HepG2 (cell line): ENCODE data around the gene KIF24. TPM values are rescaled to one million over a fixed set of nuclear protein-coding genes. Genes with fewer than 3 reads are reported as not detected.

Experiments
- ATAC-seq: fragments of 200-7000 bp; cut with Tn5 transposase; 3 replicates; pipeline ENCODE4 v1.9.1; 2020; ENCODE audit warnings: mild to moderate bottlenecking, moderate library complexity
- BruUV-seq: library from RNA; stranded (reverse); fragments of 400-500 nt; replicated peaks from 2 replicates; lab custom pipeline; 2021; lab: Mats Ljungman, UMichigan
- CTCF ChIA-PET: fragments of 300-600 bp; formaldehyde crosslinking; extraction: SDS; loops from one replicate; lab custom pipeline; 2021; ENCODE audit warnings: low total read pairs, inconsistent platforms, low intra/inter-chr PET ratio; lab: Yijun Ruan, JAX
- POLR2A ChIA-PET: fragments of 350-600 bp; sonication (Branson Sonifier 250); formaldehyde crosslinking; loops from one replicate; lab custom pipeline; 2020; ENCODE audit warnings: antibody characterized with exemption, inconsistent platforms; lab: Yijun Ruan, JAX
- DNase-seq: peaks from one replicate; pipeline ENCODE4 v3.0.0-alpha.2; 2015; ENCODE audit warnings: low spot score
- FAIRE-seq: peaks from 3 replicates; lab custom pipeline; 2011; peaks lifted over from hg19 to GRCh38; lab: Jason Lieb, UNC
- H2AFZ ChIP-seq: one replicate; pipeline ENCODE4 v1.6.1; 2011; ENCODE audit warnings: low read length, inconsistent platforms
- H3K27ac ChIP-seq: fragments of 300-600 bp; 3 replicates; pipeline ENCODE4 v1.8.0; 2011; ENCODE audit warnings: mixed run types, mild to moderate bottlenecking, mixed read lengths, low read length, inconsistent platforms; ENCODE audit not compliant: insufficient read depth; ENCODE audit errors: extremely low read length
- H3K27me3 ChIP-seq, 2 experiments: fragments of 200-600 bp in 1 of 2; 2 replicates in 1 of 2; 3 replicates in 1 of 2; pipeline versions ENCODE4 v1.6.0 to v1.8.0; 2011; ENCODE audit warnings: low read length in 2 of 2, mild to moderate bottlenecking in 2 of 2, moderate library complexity in 2 of 2, inconsistent platforms in 1 of 2; ENCODE audit not compliant: insufficient read depth in 2 of 2, control insufficient read depth in 1 of 2
- H3K36me3 ChIP-seq, 2 experiments: fragments of 200-600 bp in 1 of 2; replicated peaks in 1 of 2; 2 replicates in 1 of 2; 3 replicates in 1 of 2; pipeline versions ENCODE4 v1.5.1 to v1.8.0; 2011; ENCODE audit warnings: low read length in 2 of 2, inconsistent platforms in 1 of 2; ENCODE audit not compliant: insufficient read depth in 2 of 2, control insufficient read depth in 1 of 2
- H3K4me1 ChIP-seq: 2 replicates; pipeline ENCODE4 v1.5.1; 2012; ENCODE audit warnings: low read length, inconsistent platforms; ENCODE audit not compliant: insufficient read depth
- H3K4me2 ChIP-seq: 2 replicates; pipeline ENCODE4 v1.6.0; 2011; ENCODE audit warnings: low read depth, low read length, inconsistent platforms
- H3K4me3 ChIP-seq, 3 experiments: fragments of 200-600 bp in 1 of 3; sonication (generic), shearing (Covaris generic) in 1 of 3; replicated peaks in 1 of 3; 2 replicates each; pipeline ENCODE4 v1.5.1; 2011 to 2016; ENCODE audit warnings: low read length in 3 of 3, inconsistent platforms in 2 of 3, low read depth in 2 of 3, mild to moderate bottlenecking in 2 of 3, control low read depth in 1 of 3, mixed read lengths in 1 of 3; ENCODE audit not compliant: insufficient read depth in 1 of 3
- H3K79me2 ChIP-seq: one replicate; pipeline ENCODE4 v1.6.1; 2011; ENCODE audit warnings: low read length, inconsistent platforms; ENCODE audit not compliant: insufficient read depth
- H3K9ac ChIP-seq: 2 replicates; pipeline ENCODE4 v1.6.0; 2011; ENCODE audit warnings: mild to moderate bottlenecking, low read depth, low read length, inconsistent platforms; ENCODE audit not compliant: insufficient read depth
- H3K9me3 ChIP-seq: 2 replicates; pipeline ENCODE4 v1.5.1; 2012; ENCODE audit warnings: mild to moderate bottlenecking, low read length
- H4K20me1 ChIP-seq: 2 replicates; pipeline ENCODE4 v1.6.0; 2011; ENCODE audit warnings: inconsistent platforms, mild to moderate bottlenecking, low read length, moderate library complexity; ENCODE audit not compliant: insufficient read depth
- ATM ChIP-seq: fragments of 450-650 bp; IDR thresholded peaks from 2 replicates; pipeline ENCODE4 v1.7.1; 2017; ENCODE audit warnings: mild to moderate bottlenecking, borderline replicate concordance
- KDM3A ChIP-seq: IDR thresholded peaks from 2 replicates; pipeline ENCODE4 v1.6.1; 2018; ENCODE audit warnings: low read depth, missing compliant biosample characterization
- MLX ChIP-seq: IDR thresholded peaks from 2 replicates; pipeline ENCODE4 v1.6.1; 2016
- TGIF2 ChIP-seq: IDR thresholded peaks from 2 replicates; pipeline ENCODE4 v1.6.1; 2016; ENCODE audit warnings: control low read depth, missing compliant biosample characterization
- ZBTB7B ChIP-seq: sonication (generic); formaldehyde crosslinking; IDR thresholded peaks from 2 replicates; pipeline ENCODE4 v1.4.0; 2020; ENCODE audit warnings: missing genetic modification reagents
- ZNF605 ChIP-seq: sonication (generic); formaldehyde crosslinking; IDR thresholded peaks from 2 replicates; pipeline ENCODE4 v1.8.0; 2022; ENCODE audit warnings: mild to moderate bottlenecking, missing genetic modification reagents
- ZNF766 ChIP-seq: sonication (generic); formaldehyde crosslinking; IDR thresholded peaks from 2 replicates; pipeline ENCODE4 v1.5.0; 2020; ENCODE audit warnings: missing genetic modification reagents, borderline replicate concordance
- whole genome bisulfite sequencing: methylation state at CpG from one replicate; pipeline ENCODE4 v1.1.6; 2017; ENCODE audit warnings: low lambda C conversion rate; 5-methylcytosine and 5-hydroxymethylcytosine counted together
- in situ Hi-C: cut with HindIII; loops from 2 replicates; pipeline ENCODE4 v1.10.0; 2017; ENCODE audit warnings: low pct_unique_long_range_greater_than_20kb; ENCODE audit not compliant: extremely low pct_ligation_motif_present
- intact Hi-C: fragments of 100-400 bp; cut with micrococcal nuclease; formaldehyde crosslinking; loops from one replicate; pipeline ENCODE4 v1.10.0; 2022; ENCODE audit not compliant: unreplicated experiment
- polyA plus RNA-seq, 8 experiments: library from polyadenylated mRNA; depleted of rRNA in 3 of 8; stranded (reverse) in 7 of 8; unstranded in 1 of 8; fragments of >200 nt; fragmentation: Illumina TruSeq in 4 of 8; extraction: Trizol in 4 of 8; gene quantifications; 2 replicates each; pipeline versions ENCODE4 v1.2.1 to v1.2.3, GENCODE V29; 2011 to 2016; ENCODE audit warnings: low read depth in 4 of 8, missing spikeins in 1 of 8, mixed read lengths in 1 of 8; ENCODE audit not compliant: insufficient read depth in 1 of 8
- total RNA-seq, 5 experiments: library from RNA; depleted of rRNA; stranded (reverse); fragments of >200 nt; fragmentation: Illumina TruSeq; extraction: Trizol; gene quantifications; 2 replicates each; pipeline ENCODE4 v1.2.3, GENCODE V29; 2016; ENCODE audit warnings: low read depth in 1 of 5
- TF ChIP-seq, protein P1 (sequence below), 2 experiments: sonication (generic) in 1 of 2; formaldehyde crosslinking in 1 of 2; IDR thresholded peaks; 2 replicates each; pipeline versions ENCODE4 v1.6.1 to v1.9.0; 2014 to 2022; ENCODE audit warnings: antibody characterized with exemption in 1 of 2, borderline replicate concordance in 1 of 2, inconsistent platforms in 1 of 2, low read depth in 1 of 2, missing genetic modification reagents in 1 of 2
- TF ChIP-seq, protein P2 (sequence below): sonication (generic); formaldehyde crosslinking; IDR thresholded peaks from 2 replicates; pipeline ENCODE4 v1.4.0; 2020; ENCODE audit warnings: missing genetic modification reagents

Gene KIF24
- total and polyA plus RNA-seq, 2 of the 13 experiments (the other 11 are each of a cell fraction or from before 2014, with no cell fraction given) = 1.1 to 3.0 TPM

GRCh38 chr9:34341659-34342295, 12.7 kb upstream of the KIF24 start (continued):
- TF ChIP-seq, protein P1, sequence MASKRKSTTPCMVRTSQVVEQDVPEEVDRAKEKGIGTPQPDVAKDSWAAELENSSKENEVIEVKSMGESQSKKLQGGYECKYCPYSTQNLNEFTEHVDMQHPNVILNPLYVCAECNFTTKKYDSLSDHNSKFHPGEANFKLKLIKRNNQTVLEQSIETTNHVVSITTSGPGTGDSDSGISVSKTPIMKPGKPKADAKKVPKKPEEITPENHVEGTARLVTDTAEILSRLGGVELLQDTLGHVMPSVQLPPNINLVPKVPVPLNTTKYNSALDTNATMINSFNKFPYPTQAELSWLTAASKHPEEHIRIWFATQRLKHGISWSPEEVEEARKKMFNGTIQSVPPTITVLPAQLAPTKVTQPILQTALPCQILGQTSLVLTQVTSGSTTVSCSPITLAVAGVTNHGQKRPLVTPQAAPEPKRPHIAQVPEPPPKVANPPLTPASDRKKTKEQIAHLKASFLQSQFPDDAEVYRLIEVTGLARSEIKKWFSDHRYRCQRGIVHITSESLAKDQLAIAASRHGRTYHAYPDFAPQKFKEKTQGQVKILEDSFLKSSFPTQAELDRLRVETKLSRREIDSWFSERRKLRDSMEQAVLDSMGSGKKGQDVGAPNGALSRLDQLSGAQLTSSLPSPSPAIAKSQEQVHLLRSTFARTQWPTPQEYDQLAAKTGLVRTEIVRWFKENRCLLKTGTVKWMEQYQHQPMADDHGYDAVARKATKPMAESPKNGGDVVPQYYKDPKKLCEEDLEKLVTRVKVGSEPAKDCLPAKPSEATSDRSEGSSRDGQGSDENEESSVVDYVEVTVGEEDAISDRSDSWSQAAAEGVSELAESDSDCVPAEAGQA (IDR thresholded peaks at IDR 0.05; ENCODE audit: low read depth) = no peak
- TF ChIP-seq, protein P1 (CRISPR knock-in tag; IDR thresholded peaks at IDR 0.05; ENCODE audit: borderline replicate concordance) = no peak

DNA sequence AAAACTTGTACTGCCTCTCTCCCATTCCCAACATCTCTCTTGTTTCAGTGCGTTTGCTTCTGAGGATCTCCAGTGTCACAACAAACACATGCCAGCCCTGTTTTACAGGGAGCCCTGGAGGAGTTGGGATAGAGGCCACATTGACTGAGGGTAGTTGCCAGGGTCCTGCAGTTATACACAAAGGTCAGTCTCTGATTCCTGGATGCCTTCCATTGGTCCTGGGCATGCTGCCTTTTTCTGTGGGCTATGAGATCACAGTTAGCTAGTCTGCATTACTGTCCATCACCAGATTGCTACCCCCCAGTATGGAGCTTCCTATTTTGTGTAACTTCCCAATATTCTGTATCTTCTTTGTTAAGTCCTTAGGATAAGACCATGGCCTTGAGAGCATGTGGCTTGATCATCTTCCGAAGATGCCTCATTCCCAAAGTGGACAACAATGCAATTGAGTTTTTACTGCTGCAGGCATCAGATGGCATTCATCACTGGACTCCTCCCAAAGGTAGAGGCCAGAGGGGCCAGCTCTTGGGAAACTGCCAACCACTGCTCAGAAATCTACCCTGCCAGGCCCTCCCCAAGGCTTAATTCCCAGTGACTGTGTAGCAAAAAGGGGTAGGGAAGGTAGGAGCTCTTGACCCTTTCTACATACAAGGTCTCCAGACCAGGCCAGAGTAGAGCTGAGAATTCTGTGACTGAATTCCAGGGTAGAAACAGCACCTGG, 9.8 kb upstream of the KIF24 start:
- Histone ChIP-seq H3K4me1 (peaks cover 34% of the 10 kb centered on the region), H3K9ac (no peak overlapping the region), H2AFZ (no peak overlapping the region), H3K36me3 (peaks cover 16% of the 10 kb centered on the region in 2 experiments), H3K4me3 (no peak overlapping the region), H4K20me1 (no peaks in the 10 kb centered on the region), H3K27ac (no peak overlapping the region), H3K79me2 (no peaks in the 10 kb centered on the region), H3K4me2 (no peak overlapping the region), H3K9me3 (no peaks in the 10 kb centered on the region), H3K27me3 (no peaks in the 10 kb centered on the region)
- BruUV-seq = no TSS peak
- FAIRE-seq (no peak), DNase-seq (no peak), ATAC-seq (no peak)
- CTCF ChIA-PET = no interaction called here
- intact Hi-C loops = loop anchor here (10.0 kb wide), 1 partner anchor 166 kb away; no protein-coding TSS in a partner anchor
- POLR2A ChIA-PET = interaction anchor here (0.7 to 7.6 kb wide), 3 partner anchors 8 to 38 kb away, joined by 3 to 162 read pairs (median 5); partner anchors contain the start of gene MYORG
- WGBS = 100% methylated on average over 2 of the region's 2 CpGs
- in situ Hi-C loops = no loop called here
- no peak for TF ChIP-seq MLX (CRISPR knock-in tag)
- no peak for TF ChIP-seq ZNF766
- no peak for TF ChIP-seq ZNF605 (CRISPR knock-in tag)
- TF ChIP-seq ZBTB7B (CRISPR knock-in tag) = no peak
- TF ChIP-seq TGIF2 (CRISPR knock-in tag) = no peak
- TF ChIP-seq, protein P2, sequence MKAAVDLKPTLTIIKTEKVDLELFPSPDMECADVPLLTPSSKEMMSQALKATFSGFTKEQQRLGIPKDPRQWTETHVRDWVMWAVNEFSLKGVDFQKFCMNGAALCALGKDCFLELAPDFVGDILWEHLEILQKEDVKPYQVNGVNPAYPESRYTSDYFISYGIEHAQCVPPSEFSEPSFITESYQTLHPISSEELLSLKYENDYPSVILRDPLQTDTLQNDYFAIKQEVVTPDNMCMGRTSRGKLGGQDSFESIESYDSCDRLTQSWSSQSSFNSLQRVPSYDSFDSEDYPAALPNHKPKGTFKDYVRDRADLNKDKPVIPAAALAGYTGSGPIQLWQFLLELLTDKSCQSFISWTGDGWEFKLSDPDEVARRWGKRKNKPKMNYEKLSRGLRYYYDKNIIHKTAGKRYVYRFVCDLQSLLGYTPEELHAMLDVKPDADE (CRISPR knock-in tag) = no peak
- TF ChIP-seq ATM = no peak
- no peak for TF ChIP-seq KDM3A (CRISPR knock-in tag)
